ENCODE data around the gene TMEM87B.

DNA sequence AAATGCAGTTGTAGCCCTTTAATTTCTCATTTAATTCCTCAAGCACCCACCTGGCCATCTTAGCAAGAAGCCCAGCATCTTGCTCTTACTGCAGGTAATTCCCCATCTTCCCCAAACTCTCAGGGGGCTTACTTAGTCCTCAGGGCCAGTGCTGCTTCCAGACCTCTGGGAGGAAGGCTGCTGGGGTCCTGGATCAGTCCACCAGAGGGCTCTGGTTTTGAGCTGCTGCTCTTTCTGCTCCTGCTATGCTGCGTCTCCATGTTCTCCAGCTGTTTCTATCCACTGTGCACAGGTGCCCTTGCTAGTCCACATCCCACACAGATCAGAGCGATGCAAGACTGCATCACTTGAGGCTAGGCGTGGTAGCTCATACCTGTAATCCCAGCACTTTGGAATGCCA is 34.5 kb upstream of the TMEM87B start:
- TF ChIP-seq, protein P1, sequence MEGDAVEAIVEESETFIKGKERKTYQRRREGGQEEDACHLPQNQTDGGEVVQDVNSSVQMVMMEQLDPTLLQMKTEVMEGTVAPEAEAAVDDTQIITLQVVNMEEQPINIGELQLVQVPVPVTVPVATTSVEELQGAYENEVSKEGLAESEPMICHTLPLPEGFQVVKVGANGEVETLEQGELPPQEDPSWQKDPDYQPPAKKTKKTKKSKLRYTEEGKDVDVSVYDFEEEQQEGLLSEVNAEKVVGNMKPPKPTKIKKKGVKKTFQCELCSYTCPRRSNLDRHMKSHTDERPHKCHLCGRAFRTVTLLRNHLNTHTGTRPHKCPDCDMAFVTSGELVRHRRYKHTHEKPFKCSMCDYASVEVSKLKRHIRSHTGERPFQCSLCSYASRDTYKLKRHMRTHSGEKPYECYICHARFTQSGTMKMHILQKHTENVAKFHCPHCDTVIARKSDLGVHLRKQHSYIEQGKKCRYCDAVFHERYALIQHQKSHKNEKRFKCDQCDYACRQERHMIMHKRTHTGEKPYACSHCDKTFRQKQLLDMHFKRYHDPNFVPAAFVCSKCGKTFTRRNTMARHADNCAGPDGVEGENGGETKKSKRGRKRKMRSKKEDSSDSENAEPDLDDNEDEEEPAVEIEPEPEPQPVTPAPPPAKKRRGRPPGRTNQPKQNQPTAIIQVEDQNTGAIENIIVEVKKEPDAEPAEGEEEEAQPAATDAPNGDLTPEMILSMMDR (IDR thresholded peaks at IDR 0.05) = no peak
- no peak for TF ChIP-seq POLR2A (IDR thresholded peaks at IDR 0.05)
- TF ChIP-seq EP300 (IDR thresholded peaks at IDR 0.05) = no peak

Data from ovary (tissue), 3 donors.